ENCODE measurements around the gene SIM2. TPM values are rescaled to one million over a fixed set of nuclear protein-coding genes. Genes with fewer than 3 reads are reported as not detected.

Gene SIM2
- total RNA-seq, 1 donor from 2014 or later: 3.1 TPM

- Histone ChIP-seq H3K27me3 (ENCODE audit: control insufficient read depth in 3 of 3, insufficient read depth in 3 of 3, low read length in 3 of 3) (peaks cover 10 to 15% (median 10%) of the 10 kb centered on the region in 3 donors), H3K4me1 (ENCODE audit: control insufficient read depth in 3 of 3, insufficient read depth in 3 of 3, low read length in 3 of 3) (peaks cover 5 to 13% (median 8%) of the 10 kb centered on the region in 3 donors), H3K9me3 (ENCODE audit: control insufficient read depth in 3 of 3, low read length in 3 of 3) (peaks cover 2 to 9% (median 2%) of the 10 kb centered on the region in 3 donors), H3K27ac (ENCODE audit: low read depth, low read length) (no peak overlapping the region), H3K9ac (ENCODE audit: low read depth in 1 of 3, low read length in 3 of 3) (peak overlapping the region in 1 of 3 donors; percentile 38), H3K4me3 (ENCODE audit: low read length in 3 of 3) (no peak overlapping the region), H3K36me3 (ENCODE audit: control insufficient read depth in 3 of 3, insufficient read depth in 3 of 3, low read length in 3 of 3) (no peaks in the 10 kb centered on the region)
These were observed 13.8 kb upstream of the SIM2 start for GRCh38 chr21:36684957-36685714.

- Histone ChIP-seq H3K9me3 (ENCODE audit: control insufficient read depth in 3 of 3, low read length in 3 of 3) (no peaks in the 10 kb centered on the region), H3K27ac (ENCODE audit: low read depth, low read length) (no peak overlapping the region), H3K9ac (ENCODE audit: low read depth in 1 of 3, low read length in 3 of 3) (no peak overlapping the region), H3K4me1 (ENCODE audit: control insufficient read depth in 3 of 3, insufficient read depth in 3 of 3, low read length in 3 of 3) (peaks cover 5 to 13% (median 8%) of the 10 kb centered on the region in 3 donors), H3K4me3 (ENCODE audit: low read length in 3 of 3) (no peak overlapping the region), H3K27me3 (ENCODE audit: control insufficient read depth in 3 of 3, insufficient read depth in 3 of 3, low read length in 3 of 3) (peaks cover 20 to 26% (median 23%) of the 10 kb centered on the region in 3 donors), H3K36me3 (ENCODE audit: control insufficient read depth in 3 of 3, insufficient read depth in 3 of 3, low read length in 3 of 3) (no peaks in the 10 kb centered on the region)
These were observed 12.0 kb upstream of the SIM2 start for GRCh38 chr21:36686955-36687354.

GRCh38 chr21:36688324-36688723, 10.6 kb upstream of the SIM2 start:
- H3K27me3 ChIP-seq (ENCODE audit: control insufficient read depth in 3 of 3, insufficient read depth in 3 of 3, low read length in 3 of 3): peaks cover 30 to 38% (median 37%) of the 10 kb centered on the region in 3 donors
- H3K27ac ChIP-seq (ENCODE audit: low read depth, low read length): no peak overlapping the region
- no peak overlapping the region for H3K4me3 ChIP-seq (ENCODE audit: low read length in 3 of 3)

GRCh38 chr21:36689324-36689723, 9.6 kb upstream of the SIM2 start:
- Histone ChIP-seq H3K9me3 (ENCODE audit: control insufficient read depth in 3 of 3, low read length in 3 of 3) (no peaks in the 10 kb centered on the region), H3K9ac (ENCODE audit: low read depth in 1 of 3, low read length in 3 of 3) (no peak overlapping the region), H3K27me3 (ENCODE audit: control insufficient read depth in 3 of 3, insufficient read depth in 3 of 3, low read length in 3 of 3) (peaks cover 35 to 47% (median 47%) of the 10 kb centered on the region in 3 donors), H3K4me1 (ENCODE audit: control insufficient read depth in 3 of 3, insufficient read depth in 3 of 3, low read length in 3 of 3) (peaks cover 5 to 16% (median 10%) of the 10 kb centered on the region in 3 donors), H3K4me3 (ENCODE audit: low read length in 3 of 3) (no peak overlapping the region), H3K36me3 (ENCODE audit: control insufficient read depth in 3 of 3, insufficient read depth in 3 of 3, low read length in 3 of 3) (no peaks in the 10 kb centered on the region), H3K27ac (ENCODE audit: low read depth, low read length) (no peak overlapping the region)

More at GRCh38 chr21:36688324-36688723, 10.6 kb upstream of the SIM2 start:
- H3K9me3 ChIP-seq (ENCODE audit: control insufficient read depth in 3 of 3, low read length in 3 of 3): no peaks in the 10 kb centered on the region
- peaks cover 5 to 13% (median 13%) of the 10 kb centered on the region in 3 donors for H3K4me1 ChIP-seq (ENCODE audit: control insufficient read depth in 3 of 3, insufficient read depth in 3 of 3, low read length in 3 of 3)
- no peaks in the 10 kb centered on the region for H3K36me3 ChIP-seq (ENCODE audit: control insufficient read depth in 3 of 3, insufficient read depth in 3 of 3, low read length in 3 of 3)
- H3K9ac ChIP-seq (ENCODE audit: low read depth in 1 of 3, low read length in 3 of 3): no peak overlapping the region

- Histone ChIP-seq H3K4me1 (ENCODE audit: control insufficient read depth in 3 of 3, insufficient read depth in 3 of 3, low read length in 3 of 3) (peaks cover 0 to 12% (median 0%) of the 10 kb centered on the region in 3 donors), H3K27ac (ENCODE audit: low read depth, low read length) (no peak overlapping the region), H3K9me3 (ENCODE audit: control insufficient read depth in 3 of 3, low read length in 3 of 3) (no peaks in the 10 kb centered on the region), H3K4me3 (ENCODE audit: low read length in 3 of 3) (no peak overlapping the region), H3K9ac (ENCODE audit: low read depth in 1 of 3, low read length in 3 of 3) (no peak overlapping the region), H3K36me3 (ENCODE audit: control insufficient read depth in 3 of 3, insufficient read depth in 3 of 3, low read length in 3 of 3) (no peaks in the 10 kb centered on the region), H3K27me3 (ENCODE audit: control insufficient read depth in 3 of 3, insufficient read depth in 3 of 3, low read length in 3 of 3) (peaks cover 51 to 62% (median 61%) of the 10 kb centered on the region in 3 donors)
These were observed 8.0 kb upstream of the SIM2 start for GRCh38 chr21:36690628-36691554.

GRCh38 chr21:36691555-36692041, 7.3 kb upstream of the SIM2 start:
- Histone ChIP-seq H3K27ac (ENCODE audit: low read depth, low read length) (no peak overlapping the region), H3K27me3 (ENCODE audit: control insufficient read depth in 3 of 3, insufficient read depth in 3 of 3, low read length in 3 of 3) (peaks cover 58 to 70% (median 68%) of the 10 kb centered on the region in 3 donors), H3K9ac (ENCODE audit: low read depth in 1 of 3, low read length in 3 of 3) (no peak overlapping the region), H3K4me3 (ENCODE audit: low read length in 3 of 3) (no peak overlapping the region), H3K36me3 (ENCODE audit: control insufficient read depth in 3 of 3, insufficient read depth in 3 of 3, low read length in 3 of 3) (no peaks in the 10 kb centered on the region), H3K4me1 (ENCODE audit: control insufficient read depth in 3 of 3, insufficient read depth in 3 of 3, low read length in 3 of 3) (peaks cover 0 to 12% (median 0%) of the 10 kb centered on the region in 3 donors), H3K9me3 (ENCODE audit: control insufficient read depth in 3 of 3, low read length in 3 of 3) (no peaks in the 10 kb centered on the region)

GRCh38 chr21:36692114-36692834, 6.6 kb upstream of the SIM2 start:
- no peak overlapping the region for H3K4me3 ChIP-seq (ENCODE audit: low read length in 3 of 3)
- H3K4me1 ChIP-seq (ENCODE audit: control insufficient read depth in 3 of 3, insufficient read depth in 3 of 3, low read length in 3 of 3): peaks cover 0 to 19% (median 3%) of the 10 kb centered on the region in 3 donors
- H3K27me3 ChIP-seq (ENCODE audit: control insufficient read depth in 3 of 3, insufficient read depth in 3 of 3, low read length in 3 of 3): peaks cover 65 to 76% (median 75%) of the 10 kb centered on the region in 3 donors
- H3K9me3 ChIP-seq (ENCODE audit: control insufficient read depth in 3 of 3, low read length in 3 of 3): no peaks in the 10 kb centered on the region
- no peak overlapping the region for H3K9ac ChIP-seq (ENCODE audit: low read depth in 1 of 3, low read length in 3 of 3)
- no peaks in the 10 kb centered on the region for H3K36me3 ChIP-seq (ENCODE audit: control insufficient read depth in 3 of 3, insufficient read depth in 3 of 3, low read length in 3 of 3)
- no peak overlapping the region for H3K27ac ChIP-seq (ENCODE audit: low read depth, low read length)

- Histone ChIP-seq H3K27me3 (ENCODE audit: control insufficient read depth in 3 of 3, insufficient read depth in 3 of 3, low read length in 3 of 3) (peaks cover 71 to 83% (median 82%) of the 10 kb centered on the region in 3 donors), H3K4me1 (ENCODE audit: control insufficient read depth in 3 of 3, insufficient read depth in 3 of 3, low read length in 3 of 3) (peaks cover 2 to 26% (median 9%) of the 10 kb centered on the region in 3 donors), H3K27ac (ENCODE audit: low read depth, low read length) (no peak overlapping the region), H3K4me3 (ENCODE audit: low read length in 3 of 3) (no peak overlapping the region), H3K9ac (ENCODE audit: low read depth in 1 of 3, low read length in 3 of 3) (no peak overlapping the region), H3K36me3 (ENCODE audit: control insufficient read depth in 3 of 3, insufficient read depth in 3 of 3, low read length in 3 of 3) (no peaks in the 10 kb centered on the region), H3K9me3 (ENCODE audit: control insufficient read depth in 3 of 3, low read length in 3 of 3) (no peaks in the 10 kb centered on the region)
These were observed 6.0 kb upstream of the SIM2 start for GRCh38 chr21:36692835-36693488.

GRCh38 chr21:36693489-36694030, 5.4 kb upstream of the SIM2 start:
- Histone ChIP-seq H3K27me3 (ENCODE audit: control insufficient read depth in 3 of 3, insufficient read depth in 3 of 3, low read length in 3 of 3) (peaks cover 77 to 89% (median 88%) of the 10 kb centered on the region in 3 donors), H3K9me3 (ENCODE audit: control insufficient read depth in 3 of 3, low read length in 3 of 3) (no peaks in the 10 kb centered on the region), H3K9ac (ENCODE audit: low read depth in 1 of 3, low read length in 3 of 3) (no peak overlapping the region), H3K27ac (ENCODE audit: low read depth, low read length) (no peak overlapping the region), H3K36me3 (ENCODE audit: control insufficient read depth in 3 of 3, insufficient read depth in 3 of 3, low read length in 3 of 3) (no peaks in the 10 kb centered on the region), H3K4me1 (ENCODE audit: control insufficient read depth in 3 of 3, insufficient read depth in 3 of 3, low read length in 3 of 3) (peaks cover 8 to 27% (median 15%) of the 10 kb centered on the region in 3 donors), H3K4me3 (ENCODE audit: low read length in 3 of 3) (no peak overlapping the region)

Data from skeletal muscle tissue (tissue), 4 donors.